AML-193 (cell line): ENCODE data around the gene SEMA6A.

Experiments
- DNase-seq, 2 experiments: peaks; one replicate each; lab custom pipeline; 2025; lab: John Stamatoyannopoulos, UW

Gene SEMA6A

DNA sequence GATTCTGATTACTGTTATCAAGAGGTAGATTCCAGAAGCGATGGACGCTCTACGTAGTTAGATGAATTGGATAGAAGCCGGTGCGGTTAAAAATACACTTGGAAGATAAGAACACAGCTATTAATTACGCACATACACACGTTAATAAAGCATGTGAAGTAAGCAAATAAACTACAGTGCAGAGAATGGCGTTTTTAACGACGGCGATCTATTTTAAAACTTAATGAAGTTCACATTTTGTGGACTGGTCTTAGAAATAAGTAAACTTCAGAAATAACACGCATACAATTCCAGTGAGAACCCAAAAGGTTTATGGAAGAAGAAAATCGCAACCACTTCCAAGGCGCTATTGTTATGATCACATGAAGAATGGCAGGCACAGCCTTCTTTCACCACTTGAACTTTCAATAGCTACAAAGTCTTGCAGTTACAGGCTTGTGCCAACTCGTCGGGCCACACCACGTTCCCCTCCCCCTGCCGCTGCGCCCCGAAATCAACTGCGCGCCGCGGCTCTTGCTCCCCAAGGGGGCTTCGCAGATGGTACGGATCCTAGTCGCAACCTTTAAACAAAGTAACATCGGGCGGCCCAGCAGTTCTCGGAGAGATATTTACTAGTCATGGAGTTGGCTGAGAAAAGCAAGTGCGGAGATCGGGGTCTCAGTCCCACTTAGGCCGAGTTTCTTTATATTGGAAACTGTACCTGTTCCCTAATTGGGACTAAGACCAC, 866 bp upstream of the SEMA6A start:
- DNase-seq: no peak

DNA sequence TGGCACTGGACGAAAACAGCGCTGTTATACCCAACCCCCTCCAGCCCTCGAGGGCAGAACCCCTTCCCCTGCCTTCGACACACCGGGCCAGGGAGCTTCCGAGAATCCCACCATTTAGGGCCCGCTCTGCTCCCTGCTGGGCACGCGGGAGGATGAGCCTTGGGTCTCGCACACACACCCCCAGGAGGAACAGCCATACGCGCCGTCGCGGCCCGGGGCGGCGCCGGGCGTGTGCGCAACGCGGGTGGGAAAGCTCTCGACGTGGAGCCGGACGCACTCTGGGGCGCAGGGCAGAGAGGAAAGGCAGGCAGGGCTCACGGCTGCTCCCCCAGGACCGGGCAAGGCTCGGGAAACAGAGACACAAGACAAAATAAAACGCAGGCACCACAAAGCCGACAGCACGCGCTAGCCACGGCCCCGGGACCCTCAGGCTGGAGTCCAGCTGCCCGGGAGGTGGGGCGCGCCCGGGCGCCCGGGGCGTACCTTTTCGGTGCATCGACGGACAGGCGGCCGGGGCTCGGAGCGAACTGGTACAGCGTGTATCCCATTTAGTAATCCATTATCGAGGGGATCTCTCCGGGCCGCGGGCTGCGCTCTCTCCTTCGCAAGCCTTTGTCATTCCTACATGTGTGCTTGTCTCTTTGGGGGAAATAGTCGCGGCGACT, 789 bp downstream of the SEMA6A start:
- DNase-seq: no peak

DNA sequence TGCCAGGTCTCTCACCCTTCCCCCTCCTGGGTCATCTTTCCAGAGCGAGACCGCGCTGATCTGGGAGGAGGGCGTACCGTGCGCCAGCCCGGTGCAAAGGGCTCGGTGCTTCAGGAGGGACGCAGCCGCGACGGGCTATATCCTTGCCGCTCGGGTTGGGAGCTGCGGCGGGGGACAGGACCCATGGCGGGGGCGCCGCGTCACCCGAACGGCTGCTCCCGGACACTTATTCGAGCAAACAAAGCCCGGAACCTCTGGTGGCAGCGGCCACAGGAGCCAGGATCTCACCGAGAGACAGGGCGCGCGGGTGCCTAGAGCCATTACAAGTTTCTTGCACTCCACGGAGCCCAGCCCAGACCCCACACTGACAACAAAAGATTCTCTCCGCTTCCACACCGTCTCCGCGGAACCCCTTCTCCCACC, 1.3 kb downstream of the SEMA6A start:
- DNase-seq: no peak

DNA sequence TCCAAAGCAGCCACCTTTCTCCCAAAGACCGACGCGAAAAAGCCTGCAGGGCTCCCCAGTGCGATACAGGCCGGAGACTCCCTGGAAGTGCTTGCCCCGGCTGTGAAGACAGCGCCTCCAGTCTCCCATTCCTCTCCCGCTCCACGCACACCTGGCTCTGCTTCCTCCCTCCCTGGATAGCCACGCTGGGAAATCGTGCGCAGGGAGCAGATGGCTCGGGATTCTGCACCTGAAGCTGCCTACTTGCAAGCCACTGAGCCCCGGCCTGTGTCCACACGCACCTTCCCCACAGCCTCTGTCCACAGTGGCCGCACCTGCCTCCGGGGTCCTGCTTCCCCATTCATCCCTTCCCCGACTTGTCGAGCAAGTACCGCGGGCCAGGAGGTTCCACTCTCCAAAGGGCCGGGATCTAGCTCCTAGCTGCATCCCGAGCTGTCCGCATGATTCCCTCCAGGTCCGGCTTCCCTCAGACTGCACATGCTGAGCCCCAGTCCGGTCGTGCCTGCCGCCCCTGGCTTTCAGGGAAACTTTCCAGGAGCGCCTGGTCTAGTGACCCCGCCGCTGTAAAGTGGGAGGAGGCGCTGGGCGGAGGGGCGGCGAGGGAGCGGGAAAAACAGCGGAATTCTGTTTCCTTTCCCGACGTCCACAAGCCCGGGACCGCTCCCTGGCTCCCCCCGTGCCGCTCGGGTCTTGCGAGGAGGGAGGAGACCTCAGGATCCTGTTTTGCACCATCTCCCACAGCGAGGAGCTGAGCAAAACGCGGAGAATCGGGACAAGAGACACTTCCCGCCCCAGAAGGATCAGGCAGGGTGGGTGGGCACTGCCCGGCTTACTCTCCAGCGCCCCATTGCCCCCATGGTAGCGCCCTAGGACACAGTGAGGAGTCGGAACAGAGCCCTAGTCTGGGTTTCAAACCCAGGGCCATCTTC, 2.0 kb downstream of the SEMA6A start:
- DNase-seq: no peak

DNA sequence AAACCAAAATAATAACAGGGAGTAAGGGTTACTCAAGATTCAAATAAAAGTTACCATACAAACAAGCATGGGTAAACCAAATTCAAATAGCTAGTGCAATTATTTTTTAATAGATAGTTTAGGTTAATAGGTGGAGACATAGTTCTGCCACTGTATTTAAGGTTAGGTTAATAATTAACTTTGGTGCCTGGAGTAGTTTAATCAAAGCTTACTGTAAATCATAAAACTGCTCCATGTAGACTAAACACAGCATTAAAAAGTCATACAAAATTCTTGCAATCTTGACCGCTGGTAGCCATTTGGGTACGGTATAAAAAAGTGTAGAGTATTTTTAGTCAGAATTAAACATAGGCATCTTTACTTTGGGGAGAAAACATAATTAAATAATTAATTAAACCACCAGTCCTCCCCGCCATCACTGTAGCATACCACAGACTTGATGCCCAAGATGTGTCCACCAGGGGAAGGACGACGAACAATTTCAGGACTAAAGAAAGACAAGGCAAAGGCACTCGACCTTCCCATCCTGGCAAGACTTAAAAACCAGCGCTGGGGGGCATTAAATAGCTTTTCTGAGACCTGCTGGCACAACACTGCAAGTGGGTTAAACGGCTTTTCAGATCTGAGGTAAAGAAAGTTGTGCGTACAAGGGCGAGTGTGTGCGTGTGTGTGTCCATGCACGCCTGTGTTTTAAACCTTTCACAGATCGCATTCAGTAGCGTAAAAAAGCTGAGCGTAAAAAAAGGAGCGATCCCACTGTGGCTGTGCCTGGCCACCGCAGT, 2.9 kb downstream of the SEMA6A start:
- DNase-seq: no peak

DNA sequence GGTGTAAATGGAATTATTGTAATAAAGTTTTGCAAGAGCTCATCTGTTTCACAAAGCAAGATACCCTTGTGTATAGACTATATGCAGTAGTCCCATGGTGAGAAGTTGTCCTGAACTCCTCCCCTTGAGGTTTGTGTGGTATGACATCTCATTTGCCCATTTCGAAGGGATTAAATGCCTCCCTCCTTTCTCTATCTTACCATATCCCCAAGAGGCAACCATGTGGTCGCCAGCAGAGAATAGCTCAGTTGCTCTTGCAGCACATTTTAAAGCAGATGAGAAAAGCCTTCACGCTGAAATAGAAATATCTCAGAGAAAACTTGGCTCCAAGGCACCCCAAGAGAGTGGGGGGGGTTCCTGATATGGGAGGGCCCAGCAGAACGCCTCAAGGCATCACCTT, 4.6 kb downstream of the SEMA6A start:
- no peak for DNase-seq

DNA sequence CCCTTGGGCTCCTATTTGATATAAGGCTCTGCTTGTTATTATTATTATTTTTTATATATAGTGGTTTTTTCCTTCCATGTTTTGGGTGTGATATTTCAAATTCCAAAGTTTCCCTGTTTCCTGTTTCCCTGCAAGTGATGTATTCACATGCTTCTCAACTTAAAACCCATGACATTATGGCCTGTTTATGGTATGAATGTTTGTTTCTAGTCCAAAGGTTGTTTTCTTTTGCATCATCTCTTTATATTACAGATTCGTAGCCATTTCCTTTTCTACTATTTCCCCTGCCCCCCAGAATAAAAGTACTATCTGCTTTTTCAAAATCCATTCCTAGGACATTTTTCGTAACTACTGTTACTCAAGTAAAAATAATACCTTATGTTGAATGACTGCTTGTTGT, 7.5 kb downstream of the SEMA6A start:
- DNase-seq: no peak

DNA sequence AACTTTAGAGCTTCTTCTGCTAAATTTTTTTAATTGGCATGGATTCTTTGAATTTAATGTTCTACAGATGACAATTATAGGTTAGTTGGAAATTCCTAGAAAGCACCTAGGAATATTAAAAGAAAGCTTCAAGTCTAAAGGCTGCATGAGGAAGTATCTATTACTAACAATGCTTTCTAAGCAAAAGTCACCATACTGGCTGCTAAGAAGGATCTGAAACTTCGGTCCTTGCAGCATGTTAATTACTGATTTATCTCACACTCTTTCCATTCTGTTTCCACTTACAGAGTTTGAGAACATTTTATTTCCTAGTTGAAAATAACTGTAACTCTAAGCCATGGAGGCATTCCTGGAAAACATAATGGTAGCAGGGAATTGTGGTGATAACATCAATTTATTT, 8.4 kb downstream of the SEMA6A start:
- DNase-seq: no peak

DNA sequence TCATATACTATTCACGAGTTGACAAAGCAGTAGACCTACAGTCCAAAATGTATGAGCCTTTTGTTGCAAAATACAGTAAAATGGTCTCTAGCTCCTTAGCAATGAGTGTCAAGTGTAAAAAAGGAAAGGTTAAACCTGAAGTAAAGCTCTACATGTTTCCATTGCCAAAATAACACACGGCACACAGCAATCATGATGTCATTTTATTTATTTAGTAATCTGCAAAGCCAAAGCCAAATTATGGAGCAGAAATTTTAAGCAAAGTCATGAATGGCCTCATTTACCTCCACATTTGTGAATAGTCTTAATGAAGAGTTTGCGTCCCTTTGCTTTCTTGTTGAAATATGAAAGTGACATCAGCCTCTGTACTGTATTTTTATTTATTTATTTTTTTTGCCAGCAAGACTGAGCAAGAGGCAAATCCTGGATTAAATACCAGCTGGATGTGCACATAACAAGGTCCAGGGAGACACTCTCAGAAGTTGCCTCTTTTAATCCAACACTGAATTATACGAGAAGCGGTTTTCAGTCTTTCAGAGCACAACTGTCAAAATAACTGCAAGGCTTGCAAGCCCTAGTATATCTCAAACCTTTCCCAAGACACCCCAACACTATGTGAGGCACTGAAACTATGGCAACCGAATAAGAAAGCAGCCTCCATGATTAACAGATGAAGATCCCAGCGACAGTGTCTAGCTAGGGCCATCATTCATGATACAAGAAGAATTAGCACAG, 9.7 kb downstream of the SEMA6A start:
- DNase-seq: no peak

DNA sequence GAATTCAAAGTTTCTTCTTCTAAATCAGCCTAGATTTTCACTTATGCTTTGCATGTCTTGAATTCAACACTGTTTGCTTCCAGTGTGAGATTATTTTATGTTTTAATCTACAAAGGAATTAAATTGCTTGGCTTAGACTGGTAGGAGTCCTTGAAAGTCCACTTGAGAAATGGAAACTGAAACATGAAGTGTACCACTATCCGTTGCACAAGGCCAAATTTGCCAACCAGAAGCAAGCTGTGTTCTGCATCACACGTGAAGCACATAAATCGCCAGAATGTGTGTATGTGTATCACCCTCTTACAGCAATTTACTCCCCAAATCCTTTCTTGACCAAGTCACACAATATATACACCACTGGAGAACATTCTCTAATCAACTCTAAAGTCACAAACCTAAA, 10.3 kb downstream of the SEMA6A start:
- DNase-seq: no peak

DNA sequence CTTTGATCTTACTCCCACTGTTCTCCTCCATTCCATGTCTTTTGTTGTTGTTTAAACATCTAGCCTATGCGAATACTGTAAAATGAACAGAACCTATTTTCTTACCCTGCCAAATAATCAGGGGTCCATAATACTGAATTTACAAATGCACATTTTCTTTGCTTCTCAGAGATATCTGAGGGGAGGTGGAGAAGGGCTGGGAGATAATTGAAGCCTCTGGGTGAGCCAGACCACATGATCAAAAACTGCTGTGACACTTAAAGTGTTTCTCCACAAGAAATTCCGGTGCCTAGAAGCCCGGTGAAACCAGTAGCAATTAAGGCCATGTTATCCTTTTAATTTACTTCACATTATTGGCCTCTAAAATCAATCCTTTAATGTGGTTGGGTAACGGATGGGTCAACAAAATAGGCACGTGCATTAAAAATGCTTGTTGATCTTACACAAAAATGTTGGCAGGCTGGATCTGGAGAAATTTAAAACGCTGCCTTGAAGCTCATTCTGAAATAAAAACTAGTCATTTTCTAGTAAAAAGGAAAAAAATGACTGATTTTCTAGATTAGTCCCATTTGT, 10.8 kb downstream of the SEMA6A start:
- no peak for DNase-seq

DNA sequence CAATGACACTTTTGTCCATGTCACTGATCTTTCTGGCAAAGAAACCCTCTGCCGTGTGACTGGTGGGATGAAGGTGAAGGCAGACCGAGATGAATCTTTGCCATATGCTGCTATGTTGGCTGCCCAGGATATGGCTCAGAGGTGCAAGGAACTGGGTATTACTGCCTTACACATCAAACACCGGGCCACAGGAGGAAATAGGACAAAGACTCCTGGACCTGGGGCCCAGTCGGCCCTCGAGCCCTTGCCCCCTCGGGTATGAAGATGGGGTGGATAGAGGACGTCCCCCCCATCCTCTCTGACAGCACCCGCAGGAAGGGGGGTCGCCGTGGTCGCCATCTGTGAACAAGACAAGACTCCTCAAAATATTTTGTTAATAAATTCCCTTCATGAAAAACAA, 12.0 kb downstream of the SEMA6A start:
- DNase-seq: no peak

DNA sequence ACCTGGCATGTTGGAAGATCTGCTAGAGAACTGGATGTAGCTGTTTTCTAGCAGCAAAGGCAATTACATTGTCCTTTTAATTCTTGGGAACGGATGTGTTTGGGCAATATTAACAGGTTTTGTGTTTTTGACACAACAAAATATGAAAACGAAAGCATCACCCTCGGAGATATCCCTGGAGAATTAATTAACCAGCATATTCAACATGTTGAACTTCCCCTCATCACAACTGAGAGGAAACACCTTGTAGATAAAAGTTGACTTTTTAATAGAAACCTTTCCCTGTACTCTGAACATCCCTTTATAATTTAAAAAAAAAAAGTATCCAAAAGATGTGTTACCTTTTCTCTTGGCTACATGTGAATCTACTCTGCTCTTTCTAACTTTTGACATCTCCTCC, 13.0 kb downstream of the SEMA6A start:
- no peak for DNase-seq

DNA sequence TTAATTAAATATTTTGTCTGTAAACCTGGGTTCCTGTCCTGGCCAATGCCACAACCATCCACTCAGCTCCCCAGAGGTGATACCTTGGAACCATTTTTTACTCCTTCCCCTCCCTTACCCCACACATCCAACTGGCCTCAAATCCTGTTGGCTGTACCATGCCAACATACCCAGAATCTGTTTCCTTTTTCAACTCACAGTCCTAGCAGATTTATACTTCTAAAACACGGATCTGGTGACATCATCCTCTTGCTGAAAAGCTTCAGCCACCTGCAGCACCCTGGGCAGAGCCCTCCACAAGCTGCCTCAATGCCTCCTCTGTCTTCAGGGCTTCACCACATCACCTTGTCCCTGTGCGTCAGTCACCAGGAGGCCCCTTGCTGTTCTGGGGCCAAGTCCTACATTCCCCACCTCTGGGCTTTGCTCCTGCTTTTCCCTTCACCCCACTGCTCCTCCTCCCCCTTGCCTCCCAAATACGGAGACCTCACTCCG, 14.9 kb downstream of the SEMA6A start:
- DNase-seq: no peak

DNA sequence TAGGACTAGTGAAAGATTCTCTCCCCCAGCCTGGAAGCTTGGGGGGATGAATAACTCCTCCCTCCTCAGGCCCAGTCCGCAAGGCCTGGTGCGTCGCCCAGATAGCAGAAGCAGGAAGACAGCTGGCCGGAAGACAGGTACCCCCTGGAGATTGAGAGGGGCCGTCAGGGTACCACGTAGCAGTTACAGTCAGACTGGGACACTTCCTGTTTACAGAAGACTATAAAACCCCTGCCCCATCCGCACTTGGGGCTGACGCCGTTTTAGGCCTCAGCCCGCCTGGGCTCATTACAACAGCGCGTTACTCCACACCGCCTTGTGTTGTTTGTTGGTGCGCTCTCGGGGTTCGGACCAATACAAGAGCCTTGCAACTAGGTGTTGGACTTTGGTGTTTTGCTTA, 15.4 kb downstream of the SEMA6A start:
- no peak for DNase-seq

DNA sequence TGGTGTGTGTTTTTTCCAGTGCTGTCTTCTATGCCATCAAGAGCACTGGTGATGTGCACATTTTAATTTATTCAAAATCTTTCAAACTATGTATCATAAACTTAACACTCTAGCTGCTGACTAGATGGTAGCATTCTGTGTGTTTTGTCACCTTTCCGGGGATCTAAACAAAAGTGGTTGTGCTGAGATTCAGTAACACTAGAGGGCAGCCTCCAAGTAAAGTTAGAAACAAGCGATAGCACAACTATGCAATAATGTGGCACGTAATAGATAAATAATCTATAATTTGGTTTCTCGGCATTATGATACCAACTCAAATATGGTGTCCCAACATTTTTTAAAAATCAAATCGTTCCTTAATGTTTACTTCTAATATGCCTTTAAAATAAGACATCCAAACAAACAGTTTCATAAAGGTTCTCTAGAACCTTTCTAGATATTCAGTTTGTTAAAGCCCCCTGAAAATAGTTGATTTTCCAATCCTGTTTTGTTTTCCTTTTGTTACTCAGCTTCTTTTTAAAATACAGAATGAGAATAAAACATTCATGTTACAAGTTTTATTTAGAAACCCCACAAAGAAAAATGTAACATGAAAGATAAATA, 16.9 kb downstream of the SEMA6A start:
- no peak for DNase-seq

DNA sequence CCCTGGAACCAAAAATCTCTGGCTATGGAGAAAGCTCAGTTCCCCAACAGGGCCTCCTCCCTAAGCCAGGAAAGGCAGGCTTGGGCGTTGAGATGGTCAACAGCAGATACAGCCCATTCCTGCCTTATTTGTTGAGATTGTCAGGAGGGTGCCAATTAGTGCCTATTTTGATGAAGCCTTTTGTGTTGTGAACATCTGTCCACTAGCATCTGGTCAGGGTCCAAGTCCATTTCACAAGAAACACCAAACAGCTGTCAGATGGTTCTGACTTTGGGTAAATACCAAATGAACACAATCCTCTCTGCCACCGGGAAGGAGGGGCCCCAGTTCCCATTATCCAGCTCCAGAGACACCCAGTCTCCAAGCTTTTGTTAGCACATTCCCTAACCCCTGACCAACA, 19.9 kb downstream of the SEMA6A start:
- no peak for DNase-seq

DNA sequence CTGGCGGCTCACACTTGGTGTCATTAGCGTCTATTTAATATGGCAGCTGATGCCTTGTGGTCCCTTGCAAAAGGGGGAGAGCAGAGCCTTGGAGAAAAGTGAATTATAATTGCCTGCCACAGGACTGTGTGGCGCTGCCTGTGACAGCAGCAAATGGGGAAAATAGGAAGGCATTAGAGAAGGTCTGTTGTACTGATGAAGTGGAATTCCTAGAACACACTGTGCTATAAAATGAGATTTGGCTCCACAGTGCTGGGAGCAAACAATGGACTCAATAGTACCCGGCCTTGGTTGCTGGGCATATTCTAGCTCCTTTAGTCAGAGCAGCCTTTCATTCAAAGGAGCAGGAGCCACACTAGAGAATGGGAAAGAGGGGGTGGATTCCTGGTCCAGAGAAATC, 21.3 kb downstream of the SEMA6A start:
- no peak for DNase-seq

DNA sequence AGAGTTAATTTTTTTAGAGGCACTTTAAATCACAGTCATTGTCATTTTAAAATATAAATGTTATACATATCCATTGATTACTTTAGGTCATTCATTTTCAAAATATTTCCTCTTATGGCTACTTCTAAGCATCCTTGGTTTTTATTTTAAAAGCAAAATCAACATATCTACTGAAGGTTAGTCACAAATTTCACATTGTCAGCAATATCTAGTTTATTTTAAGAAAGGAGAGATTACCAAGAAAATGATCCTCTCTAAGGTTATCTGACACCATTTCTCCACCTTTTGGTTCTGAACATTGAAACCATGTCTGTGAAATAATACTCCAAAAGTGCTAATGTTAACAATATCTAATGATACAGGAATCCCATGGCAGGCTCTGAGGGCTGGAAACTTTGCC, 24.5 kb downstream of the SEMA6A start:
- no peak for DNase-seq

DNA sequence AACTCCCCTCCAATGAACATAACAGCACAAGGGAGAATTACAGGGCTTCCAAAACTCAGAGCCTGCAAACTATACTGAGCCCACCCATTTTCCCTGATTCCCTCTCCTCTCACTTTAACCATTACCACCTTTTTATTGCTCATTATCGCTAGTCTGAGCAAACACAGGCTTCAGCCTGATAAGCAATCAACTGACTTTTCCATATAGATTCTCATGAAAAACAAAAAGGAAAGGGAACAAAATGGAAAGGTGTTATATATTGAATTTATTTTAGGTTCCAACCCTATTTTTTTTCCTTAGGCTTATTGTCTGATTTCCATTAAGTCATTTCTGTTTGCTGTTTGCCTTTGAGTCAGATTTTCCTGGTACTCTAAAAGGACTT, 27.9 kb downstream of the SEMA6A start:
- DNase-seq: no peak
